GM18502 (cell line): ENCODE results near the gene AGK.
"Not testable (repeated sequence)": the region's sequence is repeated elsewhere in the genome, so short reads cannot be mapped to it uniquely, and the experiment has no call there.

Experiments used
- ATAC-seq: cut with Tn5 transposase; IDR thresholded peaks from one replicate; pipeline ENCODE4 v1.9.1; 2021; ENCODE audit warnings: mild to moderate bottlenecking; ENCODE audit not compliant: unreplicated experiment, poor library complexity

The AGK gene

GRCh38 chr7:141641876-141642275 lies 90.7 kb downstream of the AGK start:
- ATAC-seq: no peak

DNA sequence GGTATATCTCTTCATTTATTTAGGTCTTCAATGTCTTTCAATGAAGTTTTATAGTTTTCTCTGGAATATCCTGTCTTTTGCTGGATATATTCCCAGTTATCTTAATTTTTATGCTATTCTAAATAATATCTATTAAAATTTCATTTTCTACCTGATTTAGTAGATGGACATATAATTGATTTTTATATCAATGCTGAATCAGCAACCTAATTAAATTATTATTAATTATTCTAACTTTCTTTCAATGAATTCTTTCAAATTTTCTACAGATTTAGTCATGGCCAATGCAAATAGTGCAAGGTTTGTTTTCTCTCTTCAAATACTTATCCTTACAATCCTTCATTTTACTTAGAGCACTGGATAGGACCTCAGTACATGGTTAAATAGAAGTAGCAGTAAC lies 94.0 kb downstream of the AGK start:
- ATAC-seq: no peak

GRCh38 chr7:141646826-141647480 lies 95.7 kb downstream of the AGK start:
- no peak for ATAC-seq

- not testable (repeated sequence) for ATAC-seq
Measured at GRCh38 chr7:141647701-141648100, 96.5 kb downstream of the AGK start.

GRCh38 chr7:141648276-141649114 lies 97.3 kb downstream of the AGK start:
- no peak for ATAC-seq

DNA sequence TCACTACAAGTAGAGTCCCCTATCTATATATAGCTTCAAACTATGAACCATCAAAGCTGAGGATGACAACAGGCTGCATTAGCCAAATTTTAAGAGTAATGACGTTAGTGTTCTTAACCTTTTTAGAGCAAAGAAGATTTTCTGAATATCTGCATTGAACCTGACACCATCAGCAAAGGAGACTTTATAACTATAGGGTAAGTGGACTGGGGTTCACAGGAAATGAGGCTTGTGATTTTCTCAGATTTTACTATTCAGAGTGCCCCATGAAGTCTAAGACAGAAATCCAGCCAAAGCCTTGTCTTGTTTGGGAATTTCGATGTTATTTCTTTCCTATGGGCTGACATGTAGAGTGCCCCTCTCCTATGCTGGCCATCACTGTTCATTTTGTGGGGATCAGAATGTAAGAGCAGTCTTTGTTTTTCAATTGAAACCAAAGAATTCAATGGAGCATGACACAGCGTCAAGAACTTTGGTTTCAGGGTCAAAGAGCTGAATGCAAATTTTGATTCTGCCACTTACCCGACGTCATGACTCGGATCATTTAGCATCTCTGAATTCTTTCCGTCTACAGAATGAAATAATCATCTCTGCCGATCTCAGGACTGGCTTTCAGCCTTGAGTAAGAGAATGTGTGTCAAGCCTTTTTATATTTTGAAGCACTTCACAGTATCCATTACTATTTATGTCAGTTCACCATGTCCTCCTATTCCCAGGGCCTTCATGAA lies 98.1 kb downstream of the AGK start:
- ATAC-seq: peak; percentile 82

GRCh38 chr7:141649865-141650634 lies 98.8 kb downstream of the AGK start:
- ATAC-seq: peak; percentile 63

- ATAC-seq: no peak
Measured at GRCh38 chr7:141651417-141651816, 100.2 kb downstream of the AGK start.

DNA sequence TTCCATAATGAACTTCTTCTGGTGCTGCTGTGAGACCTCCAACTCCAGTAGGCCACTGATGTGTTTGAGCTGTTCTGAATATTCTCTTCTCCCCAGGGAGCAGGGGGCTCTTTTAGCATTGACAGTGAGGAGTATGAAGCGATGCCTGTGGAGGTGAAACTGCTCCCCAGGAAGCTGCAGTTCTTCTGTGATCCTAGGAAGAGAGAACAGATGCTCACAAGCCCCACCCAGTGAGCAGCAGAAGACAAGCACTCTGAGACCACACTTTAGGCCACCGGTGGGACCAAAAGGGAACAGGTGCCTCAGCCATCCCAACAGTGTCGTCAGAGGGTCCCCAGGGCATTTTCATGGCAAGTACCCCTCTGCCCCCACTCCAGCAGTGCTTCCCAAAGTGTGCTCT lies 101.5 kb downstream of the AGK start:
- no peak for ATAC-seq

DNA sequence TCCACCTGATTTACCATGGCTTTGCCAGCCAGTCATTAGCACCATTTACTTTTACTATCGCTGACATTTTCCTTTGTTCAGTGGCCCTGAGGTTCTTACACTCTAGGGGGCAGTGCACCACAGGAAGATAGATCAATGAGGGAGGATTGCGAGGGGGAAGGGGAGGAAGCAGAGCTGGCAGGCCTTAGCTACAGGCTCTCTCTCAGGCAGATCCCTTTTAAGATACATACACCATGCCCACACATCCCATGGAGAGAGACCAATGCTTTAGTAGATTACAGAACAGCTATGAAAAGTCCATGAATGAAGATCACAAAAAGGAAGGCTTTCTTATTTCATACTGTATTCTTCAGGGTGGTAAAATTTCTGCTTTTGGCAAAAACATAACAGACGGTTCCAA lies 103.3 kb downstream of the AGK start:
- peak; percentile 89 for ATAC-seq

DNA sequence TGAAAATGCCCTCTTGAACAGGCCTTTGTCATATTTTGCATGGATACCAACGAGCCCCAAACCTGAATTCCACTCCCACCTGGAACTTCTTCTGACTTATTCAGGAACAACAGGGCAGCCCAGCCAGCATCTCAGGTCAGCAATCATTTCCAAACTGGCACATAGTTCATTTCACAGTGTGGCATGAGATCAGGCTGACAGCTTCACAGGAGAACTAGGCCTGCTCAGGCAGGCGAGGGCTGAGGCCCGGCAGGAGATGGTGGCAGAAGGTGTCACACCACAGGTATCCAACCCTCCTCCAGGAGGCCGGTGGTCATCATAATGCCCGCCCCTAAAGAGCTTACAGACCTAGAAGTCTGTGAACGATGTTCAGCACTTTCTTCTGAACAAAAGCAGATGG lies 108.3 kb downstream of the AGK start:
- no peak for ATAC-seq

GRCh38 chr7:141660259-141660658 lies 109.0 kb downstream of the AGK start:
- no peak for ATAC-seq

GRCh38 chr7:141663081-141663849 lies 112.1 kb downstream of the AGK start:
- no peak for ATAC-seq

GRCh38 chr7:141664450-141664849 lies 113.2 kb downstream of the AGK start:
- no peak for ATAC-seq

DNA sequence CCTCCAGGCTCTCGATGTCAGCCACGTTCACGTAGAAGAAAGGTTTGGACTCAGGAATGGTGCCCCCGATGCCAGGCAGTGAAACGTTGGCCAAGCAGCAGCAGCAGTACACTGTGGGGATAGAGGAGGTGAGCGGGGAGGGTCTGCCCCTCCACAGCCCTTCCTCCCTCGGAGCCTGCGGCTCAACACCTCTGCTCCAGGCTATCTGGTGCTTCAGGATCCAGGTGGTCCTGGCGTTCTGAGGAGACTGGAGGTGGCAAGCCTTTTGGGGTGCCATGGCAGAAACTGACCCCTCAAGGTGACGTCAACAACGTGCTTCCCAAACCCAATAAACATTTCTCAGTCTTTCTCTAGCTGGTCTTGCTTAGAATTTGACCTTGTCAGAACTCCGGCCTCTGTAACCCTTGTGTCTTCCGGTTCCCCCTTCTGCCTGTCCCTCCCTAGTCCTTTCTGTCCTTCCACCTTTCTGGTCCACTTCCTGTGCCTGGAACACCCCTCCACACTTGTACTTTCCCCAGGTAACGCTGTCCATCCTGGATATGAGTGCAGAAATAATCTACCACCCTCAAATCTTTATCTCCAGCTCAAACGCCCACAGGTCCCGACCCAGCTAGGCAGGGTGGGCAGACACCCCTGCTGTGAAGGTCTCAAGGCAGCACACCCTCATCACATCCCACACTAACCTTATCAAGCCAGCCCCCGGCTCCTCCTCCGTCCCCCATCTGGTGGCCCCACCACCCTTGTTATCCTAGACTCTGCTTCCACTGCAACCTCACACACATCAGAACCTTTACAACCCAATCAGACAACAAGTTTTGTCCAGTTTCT lies 114.2 kb downstream of the AGK start:
- ATAC-seq: no peak

GRCh38 chr7:141666071-141666470 lies 114.9 kb downstream of the AGK start:
- no peak for ATAC-seq

DNA sequence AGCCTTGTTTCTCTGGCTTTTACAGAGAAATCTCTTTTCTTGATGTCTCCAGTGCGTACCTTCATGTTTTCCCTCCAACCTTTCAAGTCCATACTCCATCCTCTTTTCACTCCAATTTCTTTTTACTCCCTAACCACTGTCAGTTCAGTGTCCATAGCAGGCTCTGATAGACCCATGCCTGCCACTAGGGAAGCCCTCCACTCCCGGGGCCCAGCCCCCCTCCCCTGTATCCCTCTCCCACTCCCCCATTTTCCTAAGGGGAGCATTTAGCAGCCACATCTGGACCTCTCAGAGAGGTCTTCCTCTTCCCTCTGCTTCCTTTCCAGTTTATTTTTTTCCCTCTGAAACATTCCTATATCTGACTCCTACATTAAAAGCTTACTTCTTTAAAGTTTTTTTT lies 117.6 kb downstream of the AGK start:
- ATAC-seq: no peak

GRCh38 chr7:141671705-141672496 lies 120.7 kb downstream of the AGK start:
- no peak for ATAC-seq
